ENCODE measurements around the gene PSMB7. TPM values are rescaled to one million over a fixed set of nuclear protein-coding genes. Genes with fewer than 3 reads are reported as not detected.

Gene PSMB7
- polyA plus RNA-seq, 4 donors: 139 to 221 (median 189) TPM

- no peak overlapping the region for H3K27ac ChIP-seq (ENCODE audit: low read depth in 1 of 3, low read length in 2 of 3)
- DNase-seq (no peak), FAIRE-seq (no peak)
- WGBS, 3 donors: 60 to 81% (median 64%) methylated on average over 16 of the region's 16 CpGs
- no peaks in the 10 kb centered on the region for H3K4me1 ChIP-seq (ENCODE audit: control insufficient read depth in 3 of 3, insufficient read depth in 2 of 3, low read depth in 1 of 3, low read length in 2 of 3)
- peaks cover 0 to 12% of the 10 kb centered on the region in 2 donors for H3K9me3 ChIP-seq (ENCODE audit: control insufficient read depth in 2 of 2, insufficient read depth in 1 of 2, low read depth in 1 of 2, low read length in 1 of 2)
- H3K36me3 ChIP-seq (ENCODE audit: control insufficient read depth in 3 of 3, insufficient read depth in 2 of 3, low read depth in 1 of 3, low read length in 3 of 3): no peaks in the 10 kb centered on the region
- peaks cover 0 to 2% (median 0%) of the 10 kb centered on the region in 3 donors for H3K27me3 ChIP-seq (ENCODE audit: control insufficient read depth in 3 of 3, insufficient read depth in 3 of 3, low read length in 3 of 3)
- no peak overlapping the region for H3K4me3 ChIP-seq (ENCODE audit: low read depth in 1 of 3, low read length in 3 of 3)
Measured at GRCh38 chr9:124441291-124441690, 26.0 kb upstream of the PSMB7 start.

- WGBS, 3 donors: 76 to 86% (median 79%) methylated on average over 10 of the region's 10 CpGs
- DNase-seq (no peak), FAIRE-seq (no peak)
- Histone ChIP-seq H3K4me1 (ENCODE audit: control insufficient read depth in 3 of 3, insufficient read depth in 2 of 3, low read depth in 1 of 3, low read length in 2 of 3) (no peaks in the 10 kb centered on the region), H3K27ac (ENCODE audit: low read depth in 1 of 3, low read length in 2 of 3) (no peak overlapping the region), H3K36me3 (ENCODE audit: control insufficient read depth in 3 of 3, insufficient read depth in 2 of 3, low read depth in 1 of 3, low read length in 3 of 3) (no peaks in the 10 kb centered on the region), H3K27me3 (ENCODE audit: control insufficient read depth in 3 of 3, insufficient read depth in 3 of 3, low read length in 3 of 3) (peaks cover 0 to 2% (median 0%) of the 10 kb centered on the region in 3 donors), H3K4me3 (ENCODE audit: low read depth in 1 of 3, low read length in 3 of 3) (no peak overlapping the region), H3K9me3 (ENCODE audit: control insufficient read depth in 2 of 2, insufficient read depth in 1 of 2, low read depth in 1 of 2, low read length in 1 of 2) (peaks cover 0 to 12% of the 10 kb centered on the region in 2 donors)
Measured at GRCh38 chr9:124440786-124441185, 25.5 kb upstream of the PSMB7 start.

- DNase-seq (no peak), FAIRE-seq (no peak)
- WGBS, 3 donors: 83 to 96% (median 88%) methylated on average over 6 of the region's 6 CpGs
- Histone ChIP-seq H3K9me3 (ENCODE audit: control insufficient read depth in 2 of 2, insufficient read depth in 1 of 2, low read depth in 1 of 2, low read length in 1 of 2) (peaks cover 0 to 12% of the 10 kb centered on the region in 2 donors), H3K36me3 (ENCODE audit: control insufficient read depth in 3 of 3, insufficient read depth in 2 of 3, low read depth in 1 of 3, low read length in 3 of 3) (no peaks in the 10 kb centered on the region), H3K4me1 (ENCODE audit: control insufficient read depth in 3 of 3, insufficient read depth in 2 of 3, low read depth in 1 of 3, low read length in 2 of 3) (no peaks in the 10 kb centered on the region), H3K27me3 (ENCODE audit: control insufficient read depth in 3 of 3, insufficient read depth in 3 of 3, low read length in 3 of 3) (peaks cover 0 to 2% (median 0%) of the 10 kb centered on the region in 3 donors), H3K27ac (ENCODE audit: low read depth in 1 of 3, low read length in 2 of 3) (no peak overlapping the region), H3K4me3 (ENCODE audit: low read depth in 1 of 3, low read length in 3 of 3) (no peak overlapping the region)
Measured at GRCh38 chr9:124439686-124440243, 24.5 kb upstream of the PSMB7 start.

- 90 to 94% (median 93%) methylated on average over 1 of the region's 1 CpG for WGBS, 3 donors
- no peaks in the 10 kb centered on the region for H3K4me1 ChIP-seq (ENCODE audit: control insufficient read depth in 3 of 3, insufficient read depth in 2 of 3, low read depth in 1 of 3, low read length in 2 of 3)
- H3K9me3 ChIP-seq (ENCODE audit: control insufficient read depth in 2 of 2, insufficient read depth in 1 of 2, low read depth in 1 of 2, low read length in 1 of 2): peaks cover 0 to 12% of the 10 kb centered on the region in 2 donors
- H3K4me3 ChIP-seq (ENCODE audit: low read depth in 1 of 3, low read length in 3 of 3): no peak overlapping the region
- H3K27ac ChIP-seq (ENCODE audit: low read depth in 1 of 3, low read length in 2 of 3): no peak overlapping the region
- H3K27me3 ChIP-seq (ENCODE audit: control insufficient read depth in 3 of 3, insufficient read depth in 3 of 3, low read length in 3 of 3): peaks cover 0 to 2% (median 0%) of the 10 kb centered on the region in 3 donors
- FAIRE-seq: no peak
- DNase-seq: no peak
- no peaks in the 10 kb centered on the region for H3K36me3 ChIP-seq (ENCODE audit: control insufficient read depth in 3 of 3, insufficient read depth in 2 of 3, low read depth in 1 of 3, low read length in 3 of 3)
Measured at GRCh38 chr9:124439086-124439485, 23.8 kb upstream of the PSMB7 start.

GRCh38 chr9:124438091-124438490 lies 22.8 kb upstream of the PSMB7 start:
- WGBS, 3 donors: 84 to 89% (median 88%) methylated on average over 9 of the region's 9 CpGs
- DNase-seq (no peak), FAIRE-seq (no peak)

GRCh38 chr9:124437086-124437485 lies 21.8 kb upstream of the PSMB7 start:
- no peak overlapping the region for H3K27ac ChIP-seq (ENCODE audit: low read depth in 1 of 3, low read length in 2 of 3)
- peaks cover 0 to 2% (median 0%) of the 10 kb centered on the region in 3 donors for H3K27me3 ChIP-seq (ENCODE audit: control insufficient read depth in 3 of 3, insufficient read depth in 3 of 3, low read length in 3 of 3)
- 89 to 96% (median 95%) methylated on average over 3 of the region's 3 CpGs for WGBS, 3 donors
- DNase-seq (no peak), FAIRE-seq (no peak)
- H3K4me1 ChIP-seq (ENCODE audit: control insufficient read depth in 3 of 3, insufficient read depth in 2 of 3, low read depth in 1 of 3, low read length in 2 of 3): no peaks in the 10 kb centered on the region
- H3K36me3 ChIP-seq (ENCODE audit: control insufficient read depth in 3 of 3, insufficient read depth in 2 of 3, low read depth in 1 of 3, low read length in 3 of 3): no peaks in the 10 kb centered on the region
- H3K4me3 ChIP-seq (ENCODE audit: low read depth in 1 of 3, low read length in 3 of 3): no peak overlapping the region
- peaks cover 0 to 9% of the 10 kb centered on the region in 2 donors for H3K9me3 ChIP-seq (ENCODE audit: control insufficient read depth in 2 of 2, insufficient read depth in 1 of 2, low read depth in 1 of 2, low read length in 1 of 2)

More at GRCh38 chr9:124438091-124438490, 22.8 kb upstream of the PSMB7 start:
- Histone ChIP-seq H3K27me3 (ENCODE audit: control insufficient read depth in 3 of 3, insufficient read depth in 3 of 3, low read length in 3 of 3) (peaks cover 0 to 2% (median 0%) of the 10 kb centered on the region in 3 donors), H3K4me3 (ENCODE audit: low read depth in 1 of 3, low read length in 3 of 3) (no peak overlapping the region), H3K36me3 (ENCODE audit: control insufficient read depth in 3 of 3, insufficient read depth in 2 of 3, low read depth in 1 of 3, low read length in 3 of 3) (no peaks in the 10 kb centered on the region), H3K4me1 (ENCODE audit: control insufficient read depth in 3 of 3, insufficient read depth in 2 of 3, low read depth in 1 of 3, low read length in 2 of 3) (no peaks in the 10 kb centered on the region), H3K27ac (ENCODE audit: low read depth in 1 of 3, low read length in 2 of 3) (no peak overlapping the region), H3K9me3 (ENCODE audit: control insufficient read depth in 2 of 2, insufficient read depth in 1 of 2, low read depth in 1 of 2, low read length in 1 of 2) (peaks cover 0 to 12% of the 10 kb centered on the region in 2 donors)

- H3K4me3 ChIP-seq (ENCODE audit: low read depth in 1 of 3, low read length in 3 of 3): no peak overlapping the region
- peaks cover 0 to 2% (median 0%) of the 10 kb centered on the region in 3 donors for H3K27me3 ChIP-seq (ENCODE audit: control insufficient read depth in 3 of 3, insufficient read depth in 3 of 3, low read length in 3 of 3)
- H3K9me3 ChIP-seq (ENCODE audit: control insufficient read depth in 2 of 2, insufficient read depth in 1 of 2, low read depth in 1 of 2, low read length in 1 of 2): peaks cover 0 to 9% of the 10 kb centered on the region in 2 donors
- peaks cover 0 to 3% (median 0%) of the 10 kb centered on the region in 3 donors for H3K4me1 ChIP-seq (ENCODE audit: control insufficient read depth in 3 of 3, insufficient read depth in 2 of 3, low read depth in 1 of 3, low read length in 2 of 3)
- H3K27ac ChIP-seq (ENCODE audit: low read depth in 1 of 3, low read length in 2 of 3): no peak overlapping the region
- FAIRE-seq (no peak), DNase-seq (no peak)
- no peaks in the 10 kb centered on the region for H3K36me3 ChIP-seq (ENCODE audit: control insufficient read depth in 3 of 3, insufficient read depth in 2 of 3, low read depth in 1 of 3, low read length in 3 of 3)
Measured at GRCh38 chr9:124436320-124436719, 21.1 kb upstream of the PSMB7 start.

- no peaks in the 10 kb centered on the region for H3K36me3 ChIP-seq (ENCODE audit: control insufficient read depth in 3 of 3, insufficient read depth in 2 of 3, low read depth in 1 of 3, low read length in 3 of 3)
- peaks cover 0 to 4% (median 0%) of the 10 kb centered on the region in 3 donors for H3K4me1 ChIP-seq (ENCODE audit: control insufficient read depth in 3 of 3, insufficient read depth in 2 of 3, low read depth in 1 of 3, low read length in 2 of 3)
- no peak for FAIRE-seq
- no peaks in the 10 kb centered on the region for H3K27me3 ChIP-seq (ENCODE audit: control insufficient read depth in 3 of 3, insufficient read depth in 3 of 3, low read length in 3 of 3)
- H3K4me3 ChIP-seq (ENCODE audit: low read depth in 1 of 3, low read length in 3 of 3): no peak overlapping the region
- no peak overlapping the region for H3K27ac ChIP-seq (ENCODE audit: low read depth in 1 of 3, low read length in 2 of 3)
- H3K9me3 ChIP-seq (ENCODE audit: control insufficient read depth in 2 of 2, insufficient read depth in 1 of 2, low read depth in 1 of 2, low read length in 1 of 2): no peaks in the 10 kb centered on the region
- no peak for DNase-seq
- 30 to 76% (median 53%) methylated on average over 4 of the region's 4 CpGs for WGBS, 3 donors
Measured at GRCh38 chr9:124429530-124429867, 14.3 kb upstream of the PSMB7 start.

All from small intestine (tissue), 7 donors.